ENCODE results near the gene FSIP2.
A peak's percentile ranks its signal among the peaks of the same experiment; 100 is the strongest.

Gene FSIP2, protein sequence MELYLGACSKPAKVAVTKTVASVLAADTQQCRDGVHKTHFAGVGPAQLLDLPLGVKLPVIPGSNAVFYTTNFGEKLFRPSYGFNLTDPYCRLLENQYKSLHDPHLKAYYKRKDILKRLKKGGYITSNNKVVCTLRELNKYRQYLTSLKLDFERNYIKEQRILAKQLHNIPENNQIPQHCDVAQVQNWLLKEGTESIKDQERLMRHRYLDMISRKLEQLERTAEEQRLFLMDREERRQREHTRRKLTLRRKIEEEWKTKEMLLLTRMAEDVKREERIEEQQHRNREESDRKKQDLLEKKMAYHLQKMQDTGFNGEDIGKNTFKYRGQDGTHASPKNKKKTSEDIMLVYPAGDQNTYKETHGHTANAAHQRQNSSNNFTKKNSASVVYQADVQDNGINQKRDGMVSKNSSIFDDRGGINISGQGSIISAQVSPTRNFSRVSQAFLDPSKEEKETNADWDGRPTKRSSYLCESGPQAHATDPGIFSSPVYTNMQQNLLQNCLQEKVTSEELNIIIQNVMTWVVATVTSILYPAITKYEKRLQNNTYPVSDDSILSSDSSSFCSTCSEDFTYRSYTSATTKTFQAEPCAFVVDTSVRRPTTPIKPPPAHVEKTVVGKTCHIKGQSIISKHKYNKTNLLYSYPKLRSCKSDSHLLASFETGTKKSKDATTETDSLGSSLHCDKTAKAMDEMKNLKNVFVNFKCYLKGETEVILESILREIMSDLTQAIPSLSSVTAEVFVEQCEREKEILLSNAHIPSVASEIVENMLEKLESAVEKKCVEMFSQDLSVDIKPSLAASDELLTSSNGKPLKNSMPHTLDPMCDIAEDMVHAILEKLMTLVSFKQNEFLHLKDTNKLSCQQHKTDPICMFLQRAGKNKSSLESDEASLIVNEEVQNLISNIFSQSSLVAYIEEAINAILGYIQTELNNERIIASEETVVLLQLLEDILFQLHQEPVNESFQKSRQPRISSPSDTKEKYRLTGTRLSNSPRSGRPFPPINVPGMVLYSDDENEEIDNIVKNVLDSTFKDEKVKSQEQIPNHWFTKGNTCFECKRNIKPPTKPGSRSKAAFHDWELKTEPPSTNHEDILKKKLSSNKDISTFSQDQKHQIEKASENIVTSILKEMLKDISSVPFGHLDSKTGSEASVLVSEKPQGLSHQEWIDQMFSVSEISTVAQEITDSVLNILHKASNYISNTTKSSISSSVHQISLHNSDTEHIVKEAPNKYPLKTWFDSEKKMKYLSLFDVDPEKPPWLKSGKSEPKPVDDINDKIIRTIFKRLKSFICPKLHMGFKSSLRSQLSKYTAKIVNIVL (N-terminal part only)

GRCh38 chr2:185738679-185739472, at the start of gene FSIP2:
FSIP2 (plus strand) TSS chr2:185738804; CDS start chr2:185738895, 91 bp downstream.
- Histone ChIP-seq H3K27ac (ENCODE audit: low read length) (no peak within 1 kb of the TSS), H3K27me3 (ENCODE audit: low read depth, low read length) (no peaks in the 10 kb centered on the region), H3K9me3 (ENCODE audit: control insufficient read depth in 1 of 2, low read length in 2 of 2) (no peaks in the 10 kb centered on the region), H3K36me3 (ENCODE audit: control insufficient read depth in 1 of 2, insufficient read depth in 2 of 2, low read length in 2 of 2) (no peaks in the 10 kb centered on the region), H3K4me1 (ENCODE audit: control insufficient read depth in 1 of 2, insufficient read depth in 2 of 2, low read length in 2 of 2) (no peaks in the 10 kb centered on the region), H3K4me3 (ENCODE audit: low read depth in 1 of 2, low read length in 2 of 2) (peak within 1 kb of the TSS in 1 of 2 donors; percentile 58)

DNA sequence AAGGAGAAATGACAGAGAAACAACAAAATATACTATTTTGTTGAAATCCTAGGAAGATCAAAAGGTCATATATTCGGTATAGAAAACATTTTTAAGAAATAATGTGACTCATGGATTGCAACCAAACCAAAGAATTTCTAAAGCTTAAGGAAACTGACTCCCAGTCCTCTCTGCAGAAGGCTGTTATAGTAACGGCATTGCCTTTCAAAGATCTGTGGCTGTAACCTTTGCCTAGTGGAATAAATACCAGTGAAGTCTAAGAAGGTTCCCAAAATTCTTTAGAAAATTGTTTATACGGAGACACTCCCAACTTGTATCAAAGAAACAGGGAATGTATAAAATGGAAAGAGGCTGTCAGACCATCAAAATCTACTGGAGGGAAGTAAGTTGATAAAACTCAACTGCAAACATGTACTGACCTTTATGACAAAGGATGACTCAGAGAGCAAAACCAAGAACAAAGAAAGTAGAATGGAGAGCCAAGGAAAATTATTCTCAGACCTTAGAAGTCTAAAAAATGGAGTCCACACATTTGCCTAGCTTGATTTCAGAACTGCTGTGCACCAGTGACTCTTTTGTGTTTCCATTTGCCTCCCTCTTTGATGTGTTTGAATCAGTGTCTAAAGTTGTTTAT, 48.6 kb upstream of the FSIP2 start:
- H3K4me3 ChIP-seq (ENCODE audit: low read depth in 1 of 2, low read length in 2 of 2): no peak overlapping the region
- no peaks in the 10 kb centered on the region for H3K36me3 ChIP-seq (ENCODE audit: control insufficient read depth in 1 of 2, insufficient read depth in 2 of 2, low read length in 2 of 2)
- no peaks in the 10 kb centered on the region for H3K4me1 ChIP-seq (ENCODE audit: control insufficient read depth in 1 of 2, insufficient read depth in 2 of 2, low read length in 2 of 2)
- H3K9me3 ChIP-seq (ENCODE audit: control insufficient read depth in 1 of 2, low read length in 2 of 2): no peaks in the 10 kb centered on the region
- no peaks in the 10 kb centered on the region for H3K27me3 ChIP-seq (ENCODE audit: low read depth, low read length)
- no peak overlapping the region for H3K27ac ChIP-seq (ENCODE audit: low read length)

GRCh38 chr2:185695711-185696235, 42.8 kb upstream of the FSIP2 start:
- Histone ChIP-seq H3K27ac (ENCODE audit: low read length) (no peak overlapping the region), H3K36me3 (ENCODE audit: control insufficient read depth in 1 of 2, insufficient read depth in 2 of 2, low read length in 2 of 2) (no peaks in the 10 kb centered on the region), H3K27me3 (ENCODE audit: low read depth, low read length) (no peaks in the 10 kb centered on the region), H3K4me1 (ENCODE audit: control insufficient read depth in 1 of 2, insufficient read depth in 2 of 2, low read length in 2 of 2) (no peaks in the 10 kb centered on the region), H3K4me3 (ENCODE audit: low read depth in 1 of 2, low read length in 2 of 2) (no peak overlapping the region), H3K9me3 (ENCODE audit: control insufficient read depth in 1 of 2, low read length in 2 of 2) (no peaks in the 10 kb centered on the region)

- no peak overlapping the region for H3K27ac ChIP-seq (ENCODE audit: low read length)
- H3K4me1 ChIP-seq (ENCODE audit: control insufficient read depth in 1 of 2, insufficient read depth in 2 of 2, low read length in 2 of 2): no peaks in the 10 kb centered on the region
- no peak overlapping the region for H3K4me3 ChIP-seq (ENCODE audit: low read depth in 1 of 2, low read length in 2 of 2)
Observed at GRCh38 chr2:185700883-185701282, 37.7 kb upstream of the FSIP2 start.

DNA sequence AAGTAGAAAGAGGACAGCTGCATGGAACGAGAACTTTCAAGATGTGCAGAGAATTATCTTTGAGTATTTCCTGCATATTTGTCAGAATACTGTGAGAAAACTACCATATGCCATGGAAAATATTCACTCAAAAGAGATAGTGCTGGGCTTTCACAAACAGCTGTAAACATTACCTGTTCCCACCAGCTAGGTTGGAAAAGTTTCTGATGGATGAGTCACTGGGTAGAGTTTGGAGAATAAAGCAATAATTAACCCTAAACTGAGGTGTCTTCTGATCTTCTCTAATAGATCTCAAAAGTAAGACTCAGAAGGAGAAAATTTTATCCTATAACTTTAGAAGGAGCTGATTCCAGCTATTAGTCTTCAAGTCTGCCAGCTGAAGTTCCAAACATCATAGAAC, 3.9 kb upstream of the FSIP2 start:
- H3K9me3 ChIP-seq (ENCODE audit: control insufficient read depth in 1 of 2, low read length in 2 of 2): no peaks in the 10 kb centered on the region
- no peaks in the 10 kb centered on the region for H3K36me3 ChIP-seq (ENCODE audit: control insufficient read depth in 1 of 2, insufficient read depth in 2 of 2, low read length in 2 of 2)
- H3K4me1 ChIP-seq (ENCODE audit: control insufficient read depth in 1 of 2, insufficient read depth in 2 of 2, low read length in 2 of 2): no peaks in the 10 kb centered on the region
- no peaks in the 10 kb centered on the region for H3K27me3 ChIP-seq (ENCODE audit: low read depth, low read length)
- H3K27ac ChIP-seq (ENCODE audit: low read length): no peak overlapping the region
- H3K4me3 ChIP-seq (ENCODE audit: low read depth in 1 of 2, low read length in 2 of 2): no peak overlapping the region

More at GRCh38 chr2:185700883-185701282, 37.7 kb upstream of the FSIP2 start:
- no peaks in the 10 kb centered on the region for H3K27me3 ChIP-seq (ENCODE audit: low read depth, low read length)
- no peaks in the 10 kb centered on the region for H3K36me3 ChIP-seq (ENCODE audit: control insufficient read depth in 1 of 2, insufficient read depth in 2 of 2, low read length in 2 of 2)
- H3K9me3 ChIP-seq (ENCODE audit: control insufficient read depth in 1 of 2, low read length in 2 of 2): no peaks in the 10 kb centered on the region

- H3K36me3 ChIP-seq (ENCODE audit: control insufficient read depth in 1 of 2, insufficient read depth in 2 of 2, low read length in 2 of 2): no peaks in the 10 kb centered on the region
- no peaks in the 10 kb centered on the region for H3K9me3 ChIP-seq (ENCODE audit: control insufficient read depth in 1 of 2, low read length in 2 of 2)
- no peak overlapping the region for H3K27ac ChIP-seq (ENCODE audit: low read length)
- no peaks in the 10 kb centered on the region for H3K27me3 ChIP-seq (ENCODE audit: low read depth, low read length)
- no peak overlapping the region for H3K4me3 ChIP-seq (ENCODE audit: low read depth in 1 of 2, low read length in 2 of 2)
- no peaks in the 10 kb centered on the region for H3K4me1 ChIP-seq (ENCODE audit: control insufficient read depth in 1 of 2, insufficient read depth in 2 of 2, low read length in 2 of 2)
Observed at GRCh38 chr2:185736210-185736609, 2.4 kb upstream of the FSIP2 start.

GRCh38 chr2:185745864-185746859, 7.6 kb downstream of the FSIP2 start:
- Histone ChIP-seq H3K4me1 (ENCODE audit: control insufficient read depth in 1 of 2, insufficient read depth in 2 of 2, low read length in 2 of 2) (no peaks in the 10 kb centered on the region), H3K9me3 (ENCODE audit: control insufficient read depth in 1 of 2, low read length in 2 of 2) (no peaks in the 10 kb centered on the region), H3K27ac (ENCODE audit: low read length) (no peak overlapping the region)

DNA sequence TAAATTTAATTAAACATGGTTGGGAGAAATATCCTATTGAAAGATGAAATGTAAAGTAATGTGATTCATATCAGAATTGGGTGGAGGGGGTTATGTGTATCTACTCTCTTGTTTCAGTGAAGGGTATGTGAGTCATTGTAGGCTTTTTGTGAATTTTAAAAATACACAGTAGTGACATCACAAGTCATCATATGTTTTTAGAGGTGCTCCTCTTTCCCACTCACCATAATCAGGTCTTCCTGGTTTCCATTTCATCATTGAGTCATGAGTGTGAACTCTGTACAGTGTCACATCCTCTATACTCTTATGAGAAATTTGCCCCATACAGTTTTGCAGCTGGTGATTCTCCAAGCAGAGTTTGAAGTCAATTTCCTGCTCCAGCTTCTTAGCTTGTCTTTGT, 18.8 kb downstream of the FSIP2 start:
- H3K27me3 ChIP-seq (ENCODE audit: low read depth, low read length): no peaks in the 10 kb centered on the region
- no peaks in the 10 kb centered on the region for H3K36me3 ChIP-seq (ENCODE audit: control insufficient read depth in 1 of 2, insufficient read depth in 2 of 2, low read length in 2 of 2)
- H3K27ac ChIP-seq (ENCODE audit: low read length): no peak overlapping the region
- no peaks in the 10 kb centered on the region for H3K4me1 ChIP-seq (ENCODE audit: control insufficient read depth in 1 of 2, insufficient read depth in 2 of 2, low read length in 2 of 2)
- no peaks in the 10 kb centered on the region for H3K9me3 ChIP-seq (ENCODE audit: control insufficient read depth in 1 of 2, low read length in 2 of 2)
- H3K4me3 ChIP-seq (ENCODE audit: low read depth in 1 of 2, low read length in 2 of 2): no peak overlapping the region

More at GRCh38 chr2:185745864-185746859, 7.6 kb downstream of the FSIP2 start:
- Histone ChIP-seq H3K4me3 (ENCODE audit: low read depth in 1 of 2, low read length in 2 of 2) (no peak overlapping the region), H3K36me3 (ENCODE audit: control insufficient read depth in 1 of 2, insufficient read depth in 2 of 2, low read length in 2 of 2) (no peaks in the 10 kb centered on the region), H3K27me3 (ENCODE audit: low read depth, low read length) (no peaks in the 10 kb centered on the region)

GRCh38 chr2:185771396-185771795, 32.8 kb downstream of the FSIP2 start:
- no peaks in the 10 kb centered on the region for H3K36me3 ChIP-seq (ENCODE audit: control insufficient read depth in 1 of 2, insufficient read depth in 2 of 2, low read length in 2 of 2)
- peaks cover 0 to 51% of the 10 kb centered on the region in 2 donors for H3K9me3 ChIP-seq (ENCODE audit: control insufficient read depth in 1 of 2, low read length in 2 of 2)
- peak overlapping the region in 1 of 2 donors; percentile 26 for H3K4me3 ChIP-seq (ENCODE audit: low read depth in 1 of 2, low read length in 2 of 2)
- no peaks in the 10 kb centered on the region for H3K4me1 ChIP-seq (ENCODE audit: control insufficient read depth in 1 of 2, insufficient read depth in 2 of 2, low read length in 2 of 2)
- H3K27me3 ChIP-seq (ENCODE audit: low read depth, low read length): no peaks in the 10 kb centered on the region
- no peak overlapping the region for H3K27ac ChIP-seq (ENCODE audit: low read length)

Data from muscle layer of duodenum (tissue), 2 donors.